HG02885 (cell line): Measurements from ENCODE around the gene GALM.
"Not testable (repeated sequence)": the region's sequence is repeated elsewhere in the genome, so short reads cannot be mapped to it uniquely, and the experiment has no call there.

Experiments
- ATAC-seq: cut with Tn5 transposase; IDR thresholded peaks from one replicate; pipeline ENCODE4 v1.9.1; 2021; ENCODE audit warnings: mild to moderate bottlenecking; ENCODE audit not compliant: unreplicated experiment, poor library complexity

The GALM gene

DNA sequence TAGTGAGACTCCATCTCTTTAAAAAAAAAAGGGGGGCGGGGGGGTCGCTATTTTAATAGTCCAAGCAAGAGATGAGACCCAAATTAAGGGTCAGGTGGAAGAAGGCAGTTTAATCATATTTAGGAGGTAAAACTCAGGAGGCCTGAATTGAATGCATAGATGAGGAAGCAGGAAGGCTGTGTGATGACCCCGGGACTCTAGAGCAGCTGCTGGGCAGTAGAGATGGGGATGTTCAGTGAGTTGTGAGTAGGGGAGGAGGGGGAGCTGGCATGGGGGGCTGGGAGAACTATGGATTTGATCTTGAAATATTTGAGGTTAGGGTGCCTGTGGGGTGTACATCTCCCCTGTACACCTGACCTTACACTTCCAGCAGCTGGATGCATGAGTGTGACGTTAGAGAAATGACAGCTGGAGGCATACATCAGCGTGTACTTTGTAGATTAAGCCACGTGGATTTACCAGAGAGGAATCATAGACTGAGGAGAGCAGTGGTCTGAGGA lies 41.0 kb downstream of the GALM start:
- ATAC-seq: no peak

- ATAC-seq: not testable (repeated sequence)
These were observed 42.6 kb downstream of the GALM start for GRCh38 chr2:38708491-38708890.

DNA sequence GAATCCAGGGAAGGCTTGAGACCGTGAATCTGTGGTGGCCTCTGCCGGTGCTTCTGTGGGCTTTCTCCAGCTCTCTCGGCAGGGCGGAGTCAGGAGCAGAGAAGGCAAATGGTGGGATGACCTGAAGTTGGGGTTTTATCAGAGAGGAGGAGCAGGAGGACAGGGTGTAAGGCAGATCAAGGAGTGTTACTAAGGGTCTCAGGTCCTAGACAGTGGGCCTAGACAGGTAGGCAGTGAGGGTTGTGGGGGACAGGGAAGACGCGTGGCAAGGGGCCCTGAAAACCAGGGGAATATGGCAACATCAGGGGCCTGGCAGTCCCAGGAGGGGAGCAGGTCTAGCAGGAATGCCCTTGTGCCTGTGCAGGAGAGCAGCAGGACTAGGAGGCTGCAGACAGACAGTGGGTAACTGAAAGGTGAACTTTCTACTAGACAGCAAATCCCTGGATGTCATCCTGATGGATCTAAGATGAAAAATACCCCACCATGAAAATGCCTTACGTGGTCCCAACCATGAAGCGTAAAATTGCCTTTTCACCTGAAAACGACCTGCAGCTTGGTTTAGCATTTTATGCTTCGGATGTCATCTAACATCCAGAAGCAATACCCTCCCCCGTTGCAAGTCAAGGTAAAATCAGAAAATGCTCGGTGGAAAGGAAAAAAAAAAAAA lies 43.1 kb downstream of the GALM start:
- ATAC-seq: no peak

GRCh38 chr2:38709567-38710194 lies 43.8 kb downstream of the GALM start:
- ATAC-seq: peak; percentile 68

GRCh38 chr2:38711558-38711957 lies 45.6 kb downstream of the GALM start:
- ATAC-seq: no peak

GRCh38 chr2:38712413-38712812 lies 46.5 kb downstream of the GALM start:
- no peak for ATAC-seq

GRCh38 chr2:38712871-38713270 lies 47.0 kb downstream of the GALM start:
- no peak for ATAC-seq

GRCh38 chr2:38713338-38713737 lies 47.4 kb downstream of the GALM start:
- ATAC-seq: no peak

GRCh38 chr2:38714941-38715340 lies 49.0 kb downstream of the GALM start:
- not testable (repeated sequence) for ATAC-seq

GRCh38 chr2:38716185-38716584 lies 50.3 kb downstream of the GALM start:
- no peak for ATAC-seq

DNA sequence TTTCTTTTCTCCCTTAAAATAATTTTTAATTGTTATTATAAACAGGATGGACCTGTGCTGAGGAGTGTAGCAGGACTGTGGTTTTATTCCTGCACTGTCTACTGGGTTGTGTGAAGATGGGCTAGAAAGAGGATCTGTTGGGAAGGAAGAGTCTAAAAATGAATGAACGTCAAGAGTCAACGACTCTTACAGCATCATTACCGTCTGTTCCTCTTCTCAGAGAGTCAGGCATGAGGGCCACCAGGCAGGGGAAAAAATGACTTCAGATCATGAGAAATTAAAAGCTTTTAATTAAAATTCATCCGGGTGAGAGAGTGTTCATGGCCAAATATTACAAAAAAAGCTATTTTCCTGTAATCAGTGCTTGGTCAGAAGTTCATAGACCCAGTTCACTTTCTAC lies 52.7 kb downstream of the GALM start:
- no peak for ATAC-seq

DNA sequence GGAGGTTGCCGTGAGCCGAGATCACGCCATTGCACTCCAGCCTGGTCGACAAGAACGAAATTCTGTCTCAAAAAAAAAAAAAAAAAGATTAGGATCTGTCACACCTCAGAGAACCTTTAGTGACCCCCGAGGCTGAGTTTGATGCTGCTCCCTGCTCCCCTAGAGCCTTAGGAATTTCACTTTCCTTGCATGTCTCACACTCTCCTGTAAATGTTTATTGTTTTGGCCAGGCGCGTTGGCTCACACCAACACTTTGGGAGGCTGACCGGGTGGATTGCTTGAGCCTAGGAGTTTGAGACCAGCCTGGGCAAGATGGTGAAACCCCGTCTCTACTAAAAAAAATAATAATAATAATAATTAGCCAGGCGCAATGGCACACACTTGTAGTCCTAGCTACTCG lies 53.8 kb downstream of the GALM start:
- no peak for ATAC-seq

- ATAC-seq: no peak
These were observed 54.8 kb downstream of the GALM start for GRCh38 chr2:38720613-38721241.

DNA sequence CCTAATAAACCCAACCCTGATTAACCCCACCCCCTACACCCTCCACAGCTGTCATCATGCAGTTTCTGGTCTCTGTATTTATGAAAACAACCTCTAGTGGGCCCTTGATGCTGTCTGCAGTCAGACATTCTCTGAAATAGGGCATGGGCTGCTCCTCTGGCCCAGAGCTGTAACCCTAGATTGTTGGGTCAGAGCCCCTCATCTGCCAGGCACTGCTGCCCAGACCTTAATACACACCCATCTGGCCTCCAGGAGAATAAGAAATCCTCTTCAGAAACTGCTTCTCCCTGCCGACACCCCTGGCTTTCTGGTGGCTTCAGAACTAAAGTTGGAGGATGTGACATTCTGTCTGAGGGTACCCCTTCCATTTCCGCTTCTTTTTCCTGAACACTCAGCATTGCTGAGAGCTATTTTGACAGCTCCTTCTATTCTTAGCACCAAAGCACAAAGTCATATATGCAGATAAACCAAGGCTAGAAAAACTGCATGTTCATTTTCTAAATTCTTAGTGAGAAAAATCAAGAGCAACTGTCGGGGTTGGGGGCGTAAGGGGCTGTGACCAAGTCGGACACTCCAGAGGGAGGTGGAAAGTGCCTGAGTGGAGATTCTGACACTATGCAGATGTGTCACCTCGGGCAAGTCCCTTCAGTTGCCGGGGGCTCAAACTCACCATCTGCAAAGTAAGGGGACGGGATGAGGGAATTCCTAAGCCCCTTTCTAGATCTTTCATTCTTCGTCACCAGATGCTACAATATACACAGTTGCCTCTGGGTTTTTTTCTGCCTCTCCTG lies 56.6 kb downstream of the GALM start:
- ATAC-seq: no peak

- ATAC-seq: no peak
These were observed 57.3 kb downstream of the GALM start for GRCh38 chr2:38723173-38723572.

- no peak for ATAC-seq
These were observed 61.7 kb downstream of the GALM start for GRCh38 chr2:38727661-38728060.

GRCh38 chr2:38728694-38729093 lies 62.8 kb downstream of the GALM start:
- ATAC-seq: no peak

DNA sequence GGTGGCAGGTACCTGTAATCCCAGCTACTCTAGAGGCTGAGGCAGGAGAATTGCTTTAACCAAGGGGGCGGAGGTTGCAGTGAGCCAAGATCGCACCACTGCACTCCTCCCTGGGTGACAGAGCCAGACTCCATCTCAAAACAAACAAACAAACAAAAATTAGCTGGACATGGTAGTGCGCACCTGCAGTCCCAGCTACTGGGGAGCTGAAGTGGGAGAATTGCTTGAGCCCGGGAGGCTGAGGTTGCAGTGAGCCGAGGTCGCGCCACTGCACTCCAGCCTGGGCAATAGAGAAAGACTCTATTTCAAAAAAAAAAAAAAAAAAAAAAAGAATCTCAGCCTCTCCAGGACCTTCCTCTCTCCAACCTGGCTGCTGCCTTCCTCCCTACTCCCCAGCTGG lies 65.2 kb downstream of the GALM start:
- ATAC-seq: no peak

DNA sequence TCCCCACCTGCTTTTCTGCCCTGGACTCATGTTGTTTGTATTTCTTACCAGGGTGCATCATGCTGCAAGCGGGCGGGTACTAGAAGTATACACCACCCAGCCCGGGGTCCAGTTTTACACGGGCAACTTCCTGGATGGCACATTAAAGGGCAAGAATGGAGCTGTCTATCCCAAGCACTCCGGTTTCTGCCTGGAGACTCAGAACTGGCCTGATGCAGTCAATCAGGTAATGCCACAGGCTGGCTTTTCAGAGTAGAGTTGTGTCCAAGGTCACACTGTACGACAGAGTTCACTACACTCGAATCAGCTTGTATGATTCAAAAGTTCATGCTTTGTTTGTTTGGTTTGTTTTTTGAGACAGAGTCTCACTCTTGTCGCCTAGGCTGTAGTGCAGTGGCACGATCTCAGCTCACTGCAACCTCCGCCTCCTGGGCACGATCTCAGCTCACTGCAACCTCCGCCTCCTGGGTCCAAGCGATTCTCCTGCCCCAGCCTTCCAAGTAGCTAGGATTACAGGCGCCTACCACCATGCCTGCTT lies 65.8 kb downstream of the GALM start:
- ATAC-seq: no peak

- ATAC-seq: no peak
These were observed 67.5 kb downstream of the GALM start for GRCh38 chr2:38733300-38733971.
